RPMI7951 (cell line): ENCODE data around the gene PSMD13. TPM values are rescaled to one million over a fixed set of nuclear protein-coding genes. Genes with fewer than 3 reads are reported as not detected.
A peak's percentile ranks its signal among the peaks of the same experiment; 100 is the strongest.

Source experiments
- DNase-seq: peaks from one replicate; pipeline ENCODE4 v3.0.0-alpha.2; 2012; ENCODE audit warnings: low read depth
- total RNA-seq: library from RNA; depleted of rRNA; stranded (reverse); fragments of >200 nt; shearing (Covaris generic); gene quantifications from 2 replicates; pipeline ENCODE4 v1.2.3, GENCODE V29; 2014

PSMD13 gene
- total RNA-seq, 1 experiment from 2014 or later, result 136 TPM

GRCh38 chr11:249062-249461, 12.3 kb downstream of the PSMD13 start:
- no peak for DNase-seq

DNA sequence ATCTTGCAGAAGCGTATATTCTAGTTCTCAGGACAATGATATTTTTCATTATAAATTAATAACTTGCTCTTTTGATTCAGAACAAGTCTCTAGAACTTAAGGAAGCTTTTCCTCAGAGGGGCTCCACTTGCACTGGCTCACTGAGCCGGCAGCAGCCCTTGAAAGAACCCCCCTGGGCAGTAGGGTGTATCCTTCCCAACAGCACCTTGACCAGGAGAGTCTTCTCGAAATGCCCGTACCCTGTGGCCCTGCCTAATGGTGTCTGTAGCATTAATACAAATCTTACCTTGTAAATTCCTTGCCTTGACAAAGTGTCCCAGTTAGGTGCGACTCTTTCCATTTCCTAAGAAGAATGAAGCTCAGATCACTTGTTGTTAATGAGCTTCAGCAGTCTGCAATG, 13.5 kb downstream of the PSMD13 start:
- DNase-seq, result no peak

DNA sequence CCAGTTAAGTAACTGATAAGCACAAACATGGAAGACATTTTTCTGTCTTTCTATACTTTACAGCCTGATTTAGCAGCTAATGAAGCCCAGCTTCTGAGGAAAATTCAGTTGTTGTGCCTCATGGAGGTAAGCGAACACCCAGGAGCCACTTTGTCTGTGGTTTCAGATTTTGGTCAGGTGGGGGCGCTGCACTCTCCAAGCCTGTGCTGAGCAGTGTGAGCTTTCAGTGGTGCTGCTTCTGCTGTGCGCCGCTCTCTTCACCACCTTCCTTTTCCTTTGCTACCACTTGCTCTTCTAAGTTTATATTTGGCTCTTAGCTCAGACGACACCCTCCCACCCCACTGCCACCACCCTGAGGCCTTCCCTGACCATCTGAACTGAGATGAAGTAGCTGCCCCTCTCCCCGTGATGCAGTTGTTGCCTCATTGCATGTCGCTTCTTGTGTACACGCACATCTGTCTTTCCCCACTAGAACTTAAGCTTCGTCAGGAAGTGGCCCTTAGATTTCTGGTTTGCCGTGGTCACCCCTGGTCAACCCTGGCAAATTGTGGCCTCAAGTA, 14.0 kb downstream of the PSMD13 start:
- DNase-seq, result peak; percentile 16

- no peak for DNase-seq
Observed at GRCh38 chr11:251550-251949, 14.8 kb downstream of the PSMD13 start.

GRCh38 chr11:252666-253065, 15.9 kb downstream of the PSMD13 start:
- DNase-seq, result no peak

GRCh38 chr11:253160-253885, 16.5 kb downstream of the PSMD13 start:
- no peak for DNase-seq

DNA sequence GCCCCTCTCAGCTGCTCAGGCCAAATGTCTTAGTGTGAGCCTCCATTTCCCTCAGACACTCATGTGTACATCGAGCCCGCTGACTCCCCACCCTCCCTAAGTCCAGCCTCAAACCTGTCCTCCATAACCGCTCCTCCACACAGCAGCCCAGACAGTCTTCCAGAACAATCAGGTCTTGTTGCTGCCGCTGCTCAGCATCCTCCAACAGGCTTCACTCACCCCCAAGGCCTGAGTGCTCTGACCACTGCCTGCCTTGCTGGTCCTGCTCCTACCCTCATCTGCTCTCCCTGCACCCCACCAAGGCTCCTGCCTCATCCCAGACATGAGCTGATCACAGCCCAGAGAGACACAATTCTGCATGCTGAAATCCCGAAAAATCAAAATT, 17.1 kb downstream of the PSMD13 start:
- no peak for DNase-seq

DNA sequence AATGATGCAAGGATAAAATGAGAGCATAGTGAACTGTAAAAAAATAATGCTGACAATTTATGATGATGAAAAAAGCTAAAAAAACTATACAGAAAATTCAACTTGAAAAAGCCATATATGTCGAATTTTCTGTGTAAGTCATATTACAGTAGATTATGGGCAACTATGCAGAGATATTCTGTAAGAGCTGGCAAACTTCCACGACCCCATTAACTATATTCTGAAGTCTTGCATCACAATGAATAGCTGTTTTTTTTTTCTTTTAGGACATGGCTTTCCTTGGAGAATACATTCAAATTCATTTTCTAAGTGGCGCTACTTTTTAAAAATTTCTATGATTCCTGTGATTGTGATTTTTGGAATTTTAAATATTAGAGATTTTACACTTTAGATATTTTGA, 18.4 kb downstream of the PSMD13 start:
- DNase-seq, result no peak

GRCh38 chr11:255816-256215, 19.0 kb downstream of the PSMD13 start:
- DNase-seq, result no peak

DNA sequence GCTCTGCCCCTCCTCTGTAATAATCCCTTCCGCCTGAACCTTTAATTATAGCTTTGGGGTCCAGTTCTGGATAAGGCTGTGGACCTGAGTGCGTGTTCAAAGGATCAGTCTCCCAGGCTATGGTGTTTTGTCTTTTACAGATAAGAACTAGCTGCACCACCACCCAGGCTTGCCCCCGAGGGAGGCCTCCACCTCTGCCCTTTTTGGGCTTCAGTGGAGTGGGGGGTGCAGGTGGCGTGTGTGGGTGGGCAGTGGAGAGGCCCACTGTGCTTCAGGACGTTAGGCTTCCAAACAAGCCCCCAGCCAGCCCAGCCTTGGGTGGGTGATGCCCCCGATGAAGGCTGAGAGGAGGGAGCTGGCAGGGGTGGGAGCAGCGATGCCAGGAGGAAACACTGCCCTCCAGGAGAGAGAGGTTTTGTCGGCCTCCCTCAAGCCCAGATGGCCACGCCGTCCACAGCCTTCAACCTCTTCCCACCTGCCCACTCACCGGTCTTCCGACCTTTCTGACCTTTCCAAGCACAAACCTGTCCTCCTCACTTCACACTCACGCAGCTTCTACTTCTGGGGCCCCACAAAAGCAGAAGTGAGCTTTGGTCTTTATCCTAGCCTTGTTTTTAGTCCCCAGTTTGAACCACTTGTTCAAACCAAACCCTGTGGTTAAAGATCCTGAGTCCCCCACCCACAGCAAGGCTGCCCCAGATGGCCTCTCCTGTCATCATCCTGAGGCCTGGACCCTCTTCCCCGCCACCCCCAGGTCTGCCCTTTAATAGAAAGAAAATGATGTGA, 20.4 kb downstream of the PSMD13 start:
- no peak for DNase-seq

DNA sequence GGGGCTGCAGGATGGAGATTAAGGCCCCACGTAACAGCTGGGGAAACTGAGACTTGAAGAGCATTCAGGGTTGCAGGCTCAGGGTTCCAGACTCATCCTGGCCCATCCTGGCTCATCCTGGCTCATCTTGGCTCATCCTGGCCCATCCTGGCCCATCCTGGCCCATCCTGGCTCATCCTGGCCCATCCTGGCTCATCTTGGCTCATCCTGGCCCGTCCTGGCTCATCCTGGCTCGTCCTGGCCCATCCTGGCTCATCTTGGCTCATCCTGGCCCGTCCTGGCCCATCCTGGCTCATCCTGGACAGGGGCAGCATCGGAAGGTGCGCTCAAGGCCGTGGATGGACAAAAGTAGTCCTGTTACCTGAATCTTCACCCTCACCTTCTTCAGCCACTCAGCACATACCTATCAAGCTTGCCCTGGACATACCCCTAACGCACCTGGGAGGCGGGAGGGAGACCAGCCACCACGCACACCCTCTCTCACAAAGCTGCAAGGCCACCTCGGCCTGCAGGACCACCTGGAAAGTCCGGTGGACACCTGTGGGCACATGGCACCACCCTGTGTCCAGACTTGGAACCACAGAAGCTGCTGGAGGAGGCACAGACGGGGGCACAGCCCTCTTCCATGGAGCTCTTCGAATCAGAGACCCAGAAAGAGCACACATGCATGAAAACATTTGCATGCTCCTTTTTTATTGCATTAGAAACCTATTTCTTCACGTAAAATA, 21.2 kb downstream of the PSMD13 start:
- DNase-seq, result no peak

- DNase-seq, result no peak
Observed at GRCh38 chr11:259413-259812, 22.6 kb downstream of the PSMD13 start.

DNA sequence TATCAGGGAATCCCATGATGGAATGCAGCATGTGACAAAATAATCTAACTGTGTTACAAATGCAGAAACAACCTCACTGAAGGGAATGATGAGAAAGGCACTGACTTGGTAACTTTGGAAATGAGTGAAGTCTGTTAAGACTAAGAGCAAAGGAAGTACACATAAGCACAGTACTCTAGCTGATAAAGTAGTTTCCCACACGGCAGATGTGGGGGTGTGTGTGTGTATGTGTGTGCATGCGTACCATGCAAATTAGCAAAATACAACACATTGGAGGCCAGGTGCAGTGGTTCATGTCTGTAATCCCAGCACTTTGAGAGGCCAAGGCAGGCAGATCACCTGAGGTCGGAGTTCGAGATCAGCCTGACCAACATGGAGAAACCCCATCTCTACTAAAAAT, 24.8 kb downstream of the PSMD13 start:
- DNase-seq, result no peak

- DNase-seq, result peak; percentile 36
Observed at GRCh38 chr11:266676-267439, 30.1 kb downstream of the PSMD13 start.

DNA sequence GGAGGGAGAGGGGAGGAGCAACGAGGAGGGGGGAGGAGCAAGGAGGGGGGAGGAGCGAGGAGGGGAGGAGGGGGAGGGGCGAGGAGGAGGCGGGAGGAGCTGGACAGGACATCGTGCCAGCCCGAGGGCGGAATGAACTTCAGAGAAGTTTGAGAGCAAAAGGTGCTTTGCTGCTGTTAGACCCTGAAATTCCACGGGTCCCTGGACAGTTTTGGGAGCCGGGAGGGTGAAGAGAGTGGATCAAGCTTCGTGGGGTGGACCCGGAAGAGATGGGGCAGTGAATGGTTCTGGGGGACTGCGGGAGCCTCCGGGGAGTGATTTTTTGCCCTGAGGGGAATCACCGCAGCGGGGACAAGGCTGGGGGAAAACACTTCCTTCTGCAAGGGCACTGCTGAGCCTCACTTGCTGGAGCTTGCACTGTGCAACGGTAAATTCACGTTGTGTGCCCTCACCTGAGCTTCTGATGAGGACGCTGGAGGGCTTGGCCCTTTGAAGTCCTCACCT, 30.8 kb downstream of the PSMD13 start:
- peak; percentile 51 for DNase-seq

GRCh38 chr11:268716-269145, 32.0 kb downstream of the PSMD13 start:
- peak; percentile 78 for DNase-seq

- DNase-seq, result no peak
Observed at GRCh38 chr11:269146-269890, 32.5 kb downstream of the PSMD13 start.

GRCh38 chr11:270451-271318, 33.9 kb downstream of the PSMD13 start:
- no peak for DNase-seq

DNA sequence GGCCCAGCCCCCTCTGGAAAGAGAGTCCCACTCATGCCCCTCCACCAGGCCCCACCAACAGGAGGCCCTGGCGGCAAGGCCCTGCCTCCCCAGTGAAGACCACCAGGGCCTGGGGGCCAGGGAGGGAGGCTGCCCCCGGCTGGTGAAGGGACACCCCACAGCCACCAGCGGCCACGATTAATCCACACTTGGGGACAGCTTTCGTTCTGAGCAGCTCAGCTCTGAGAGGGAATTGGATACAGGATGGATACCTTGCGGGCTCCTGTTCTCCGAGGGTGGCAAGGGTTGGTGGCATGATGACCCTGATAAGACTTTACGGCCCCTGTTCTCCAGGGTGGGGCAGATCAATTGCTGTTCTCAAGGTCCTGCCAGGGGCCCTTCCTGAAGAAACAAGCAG, 34.5 kb downstream of the PSMD13 start:
- DNase-seq, result no peak
